ENCODE measurements around the gene MYOD1.

DNA sequence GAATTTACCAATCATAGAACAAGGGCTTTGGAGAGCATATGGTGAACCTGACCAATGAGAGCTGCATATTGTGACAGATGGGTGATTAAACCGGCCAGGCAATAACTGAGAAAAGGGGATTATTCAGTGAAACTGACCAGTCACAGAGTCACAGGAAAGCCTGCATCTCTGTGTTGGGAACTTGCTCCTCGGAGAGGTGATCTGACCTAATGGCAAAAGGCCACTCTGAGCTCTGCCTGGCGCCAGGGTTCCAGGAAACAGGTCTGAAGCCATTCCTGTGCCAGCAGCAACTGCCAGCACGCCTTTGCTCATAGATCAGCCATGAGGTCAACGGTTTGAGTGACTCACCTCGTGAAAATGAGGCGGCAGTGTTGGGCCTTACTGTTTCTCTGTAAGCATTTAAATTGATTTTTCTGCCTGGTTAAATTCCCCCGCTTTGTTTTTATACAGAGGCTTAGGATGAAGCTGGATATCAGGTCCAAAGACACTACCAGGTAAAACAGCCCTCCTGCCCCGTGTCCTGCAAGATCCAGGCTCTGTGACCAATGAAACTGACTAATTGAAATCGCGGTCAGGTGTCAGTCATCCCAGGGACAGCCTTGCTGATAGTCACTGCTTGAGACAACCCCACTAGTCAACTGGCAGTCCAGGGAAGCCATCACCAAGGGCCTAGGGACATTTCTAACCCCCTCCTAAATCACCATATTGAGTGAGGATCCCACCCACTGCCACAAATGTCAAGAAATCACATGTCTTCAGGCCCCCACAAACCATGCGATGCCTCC is 35.8 kb upstream of the MYOD1 start:
- TF ChIP-seq, protein P1, sequence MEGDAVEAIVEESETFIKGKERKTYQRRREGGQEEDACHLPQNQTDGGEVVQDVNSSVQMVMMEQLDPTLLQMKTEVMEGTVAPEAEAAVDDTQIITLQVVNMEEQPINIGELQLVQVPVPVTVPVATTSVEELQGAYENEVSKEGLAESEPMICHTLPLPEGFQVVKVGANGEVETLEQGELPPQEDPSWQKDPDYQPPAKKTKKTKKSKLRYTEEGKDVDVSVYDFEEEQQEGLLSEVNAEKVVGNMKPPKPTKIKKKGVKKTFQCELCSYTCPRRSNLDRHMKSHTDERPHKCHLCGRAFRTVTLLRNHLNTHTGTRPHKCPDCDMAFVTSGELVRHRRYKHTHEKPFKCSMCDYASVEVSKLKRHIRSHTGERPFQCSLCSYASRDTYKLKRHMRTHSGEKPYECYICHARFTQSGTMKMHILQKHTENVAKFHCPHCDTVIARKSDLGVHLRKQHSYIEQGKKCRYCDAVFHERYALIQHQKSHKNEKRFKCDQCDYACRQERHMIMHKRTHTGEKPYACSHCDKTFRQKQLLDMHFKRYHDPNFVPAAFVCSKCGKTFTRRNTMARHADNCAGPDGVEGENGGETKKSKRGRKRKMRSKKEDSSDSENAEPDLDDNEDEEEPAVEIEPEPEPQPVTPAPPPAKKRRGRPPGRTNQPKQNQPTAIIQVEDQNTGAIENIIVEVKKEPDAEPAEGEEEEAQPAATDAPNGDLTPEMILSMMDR (IDR thresholded peaks at IDR 0.05) = no peak
- TF ChIP-seq POLR2A (IDR thresholded peaks at IDR 0.05) = no peak
